Type B pancreatic cell (in vitro differentiated cells): Measurements from ENCODE around the gene POMP. TPM values are rescaled to one million over a fixed set of nuclear protein-coding genes. Genes with fewer than 3 reads are reported as not detected.

Experiments
- DNase-seq: peaks from one replicate; pipeline ENCODE4 v3.0.0; 2021; ENCODE audit warnings: mixed read lengths; ENCODE audit not compliant: unreplicated experiment; ENCODE audit errors: extremely low spot score
- H3K27ac Mint-ChIP-seq: 2 replicates; pipeline ENCODE4 v1.8.0; 2021; ENCODE audit warnings: mild to moderate bottlenecking, mixed read lengths
- H3K27me3 Mint-ChIP-seq: 2 replicates; pipeline ENCODE4 v1.8.0; 2021; ENCODE audit warnings: mixed read lengths
- H3K36me3 Mint-ChIP-seq: 2 replicates; pipeline ENCODE4 v1.8.0; 2021; ENCODE audit warnings: mixed read lengths
- H3K4me1 Mint-ChIP-seq: one replicate; pipeline ENCODE4 v1.8.0; 2021; ENCODE audit warnings: mixed read lengths; ENCODE audit not compliant: unreplicated experiment
- H3K4me3 Mint-ChIP-seq: 2 replicates; pipeline ENCODE4 v1.8.0; 2021; ENCODE audit warnings: mild to moderate bottlenecking, mixed read lengths
- H3K9me3 Mint-ChIP-seq: 2 replicates; pipeline ENCODE4 v1.8.0; 2021; ENCODE audit warnings: mixed read lengths
- total RNA-seq: library from RNA; stranded (reverse); gene quantifications from 2 replicates; pipeline ENCODE4 v1.2.1, GENCODE V29; 2021; ENCODE audit warnings: low replicate concordance
- TF ChIP-seq, protein P1 (sequence below): fragments of 200-600 bp; sonication (generic); conservative IDR thresholded peaks from 2 replicates; pipeline ENCODE4 v1.5.0; 2021; ENCODE audit warnings: antibody characterized with exemption, mild to moderate bottlenecking

The POMP gene
- total RNA-seq, 1 donor from 2014 or later = 59.4 TPM

DNA sequence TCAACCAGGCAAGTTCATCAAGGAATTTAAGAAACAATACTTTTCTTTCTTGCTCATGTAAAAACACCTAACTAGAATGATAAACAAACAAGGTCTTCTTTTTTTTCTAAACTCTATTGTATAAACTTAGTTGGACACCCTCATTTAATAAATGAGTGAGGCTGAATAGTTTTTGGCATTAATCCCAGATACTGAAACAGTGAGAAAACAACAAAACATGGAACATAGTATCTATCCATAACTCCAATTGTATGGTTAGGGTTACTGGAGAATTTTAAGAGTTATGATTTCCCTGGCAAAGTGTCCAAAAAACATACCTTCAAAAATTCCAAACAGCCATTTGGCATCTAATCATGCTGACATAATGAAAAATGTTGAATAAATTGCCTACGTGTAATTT, 5.8 kb upstream of the POMP start:
- Mint-ChIP-seq H3K9me3 (no peaks in the 10 kb centered on the region), H3K27ac (no peak overlapping the region), H3K36me3 (peaks cover 7% of the 10 kb centered on the region), H3K4me1 (peaks cover 29% of the 10 kb centered on the region), H3K27me3 (no peaks in the 10 kb centered on the region), H3K4me3 (no peak overlapping the region)
- TF ChIP-seq, protein P1, sequence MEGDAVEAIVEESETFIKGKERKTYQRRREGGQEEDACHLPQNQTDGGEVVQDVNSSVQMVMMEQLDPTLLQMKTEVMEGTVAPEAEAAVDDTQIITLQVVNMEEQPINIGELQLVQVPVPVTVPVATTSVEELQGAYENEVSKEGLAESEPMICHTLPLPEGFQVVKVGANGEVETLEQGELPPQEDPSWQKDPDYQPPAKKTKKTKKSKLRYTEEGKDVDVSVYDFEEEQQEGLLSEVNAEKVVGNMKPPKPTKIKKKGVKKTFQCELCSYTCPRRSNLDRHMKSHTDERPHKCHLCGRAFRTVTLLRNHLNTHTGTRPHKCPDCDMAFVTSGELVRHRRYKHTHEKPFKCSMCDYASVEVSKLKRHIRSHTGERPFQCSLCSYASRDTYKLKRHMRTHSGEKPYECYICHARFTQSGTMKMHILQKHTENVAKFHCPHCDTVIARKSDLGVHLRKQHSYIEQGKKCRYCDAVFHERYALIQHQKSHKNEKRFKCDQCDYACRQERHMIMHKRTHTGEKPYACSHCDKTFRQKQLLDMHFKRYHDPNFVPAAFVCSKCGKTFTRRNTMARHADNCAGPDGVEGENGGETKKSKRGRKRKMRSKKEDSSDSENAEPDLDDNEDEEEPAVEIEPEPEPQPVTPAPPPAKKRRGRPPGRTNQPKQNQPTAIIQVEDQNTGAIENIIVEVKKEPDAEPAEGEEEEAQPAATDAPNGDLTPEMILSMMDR = no peak
- no peak for DNase-seq

DNA sequence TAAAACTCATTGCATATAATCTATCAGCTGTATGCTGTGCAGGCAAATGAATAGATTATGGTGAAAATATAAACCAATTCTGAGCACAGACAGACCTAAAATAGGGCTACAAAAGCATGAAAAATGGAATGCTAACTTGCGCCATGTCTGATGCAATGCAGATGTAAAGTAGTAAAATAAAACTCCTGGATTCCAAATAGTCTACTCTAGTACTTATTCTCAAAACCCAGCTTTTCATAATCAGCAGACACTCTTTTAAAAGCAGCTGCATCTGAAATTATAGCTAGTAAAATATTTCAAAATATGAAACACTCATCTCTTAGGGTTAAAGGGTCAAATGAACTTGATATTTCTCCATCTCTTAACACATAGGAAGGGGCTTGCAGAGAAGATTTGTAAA, 4.7 kb upstream of the POMP start:
- H3K36me3 Mint-ChIP-seq = peaks cover 7% of the 10 kb centered on the region
- no peaks in the 10 kb centered on the region for H3K27me3 Mint-ChIP-seq
- DNase-seq = no peak
- TF ChIP-seq, protein P1 = no peak
- H3K9me3 Mint-ChIP-seq = no peaks in the 10 kb centered on the region
- no peak overlapping the region for H3K4me3 Mint-ChIP-seq
- H3K4me1 Mint-ChIP-seq = peaks cover 31% of the 10 kb centered on the region
- H3K27ac Mint-ChIP-seq = no peak overlapping the region

DNA sequence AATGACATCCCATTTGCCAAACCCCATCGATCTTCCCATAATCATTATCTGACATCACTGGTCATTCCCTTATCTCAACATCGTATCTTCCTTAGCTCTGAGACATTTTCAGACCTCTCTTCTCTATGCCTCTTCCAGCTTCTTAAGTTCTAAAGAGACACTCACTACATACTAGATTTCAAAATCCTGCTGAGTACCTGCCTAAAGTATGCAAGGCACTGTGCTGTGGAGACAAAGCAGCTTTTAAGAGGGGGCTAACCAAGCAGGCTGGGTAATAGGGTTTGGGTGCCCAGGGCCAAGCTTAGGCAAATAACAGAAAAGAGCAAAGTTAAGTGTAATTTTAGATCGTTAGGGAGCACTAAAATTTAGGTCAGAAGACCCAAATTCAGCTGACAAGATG, 3.4 kb upstream of the POMP start:
- H3K27ac Mint-ChIP-seq = peak overlapping the region; percentile 4
- H3K4me3 Mint-ChIP-seq = peak overlapping the region; percentile 23
- peaks cover 36% of the 10 kb centered on the region for H3K4me1 Mint-ChIP-seq
- no peaks in the 10 kb centered on the region for H3K27me3 Mint-ChIP-seq
- H3K36me3 Mint-ChIP-seq = peaks cover 7% of the 10 kb centered on the region
- DNase-seq = no peak
- TF ChIP-seq, protein P1 = no peak
- no peaks in the 10 kb centered on the region for H3K9me3 Mint-ChIP-seq

DNA sequence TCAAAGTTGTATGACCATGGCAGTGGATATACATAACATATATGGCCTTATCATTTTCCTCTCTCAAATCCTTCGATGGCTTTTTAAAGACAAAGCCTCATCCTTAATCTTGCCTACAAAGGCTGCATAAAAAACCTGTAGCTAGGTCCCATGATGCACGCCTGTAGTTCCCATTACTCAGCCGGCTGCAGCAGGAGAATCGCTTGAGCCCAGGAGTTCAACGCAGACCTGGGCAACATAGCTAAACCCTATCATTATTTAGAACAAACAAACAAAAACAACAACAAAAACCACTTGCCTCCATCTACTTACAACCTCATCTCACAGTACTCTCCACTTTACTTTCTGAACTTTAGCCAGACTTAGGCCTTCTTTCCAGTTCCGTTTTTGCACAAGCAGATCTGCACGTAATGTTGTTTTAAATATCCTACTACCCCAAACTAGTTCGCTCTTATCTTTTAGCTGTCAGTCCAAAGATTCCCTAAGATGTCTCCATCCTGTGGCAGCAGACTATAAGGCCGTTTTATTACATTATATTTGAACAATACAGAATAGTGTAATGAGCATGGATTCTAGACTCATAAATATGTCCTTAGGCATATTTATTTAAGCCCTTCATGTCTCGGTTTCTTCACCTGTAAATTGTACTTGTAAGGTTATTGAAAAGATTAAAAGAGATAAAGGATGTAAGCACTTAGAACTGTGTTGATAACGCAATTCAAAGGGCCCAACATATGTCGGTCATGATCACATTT, 969 bp upstream of the POMP start:
- TF ChIP-seq, protein P1 = no peak
- Mint-ChIP-seq H3K27ac (peak overlapping the region; percentile 92), H3K4me1 (peaks cover 33% of the 10 kb centered on the region), H3K36me3 (peaks cover 4% of the 10 kb centered on the region), H3K4me3 (peak overlapping the region; percentile 86), H3K27me3 (no peaks in the 10 kb centered on the region), H3K9me3 (no peaks in the 10 kb centered on the region)
- no peak for DNase-seq

DNA sequence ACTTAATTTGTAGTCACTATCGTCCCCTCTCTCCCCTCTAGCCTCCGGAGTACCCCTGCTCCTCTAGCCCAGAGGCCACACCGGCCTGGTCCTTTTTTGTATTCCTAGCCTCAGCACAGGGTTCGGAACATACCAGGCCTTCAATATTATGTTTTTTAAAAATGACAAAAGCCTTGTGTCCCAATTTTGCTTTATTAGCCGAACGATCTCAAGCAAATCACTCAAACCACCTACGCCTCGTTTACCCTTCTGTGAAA, 463 bp upstream of the POMP start:
- peak overlapping the region; percentile 86 for H3K4me3 Mint-ChIP-seq
- TF ChIP-seq, protein P1 = no peak
- H3K9me3 Mint-ChIP-seq = no peaks in the 10 kb centered on the region
- peaks cover 32% of the 10 kb centered on the region for H3K4me1 Mint-ChIP-seq
- no peaks in the 10 kb centered on the region for H3K27me3 Mint-ChIP-seq
- H3K27ac Mint-ChIP-seq = peak overlapping the region; percentile 92
- no peak for DNase-seq
- peaks cover 4% of the 10 kb centered on the region for H3K36me3 Mint-ChIP-seq

DNA sequence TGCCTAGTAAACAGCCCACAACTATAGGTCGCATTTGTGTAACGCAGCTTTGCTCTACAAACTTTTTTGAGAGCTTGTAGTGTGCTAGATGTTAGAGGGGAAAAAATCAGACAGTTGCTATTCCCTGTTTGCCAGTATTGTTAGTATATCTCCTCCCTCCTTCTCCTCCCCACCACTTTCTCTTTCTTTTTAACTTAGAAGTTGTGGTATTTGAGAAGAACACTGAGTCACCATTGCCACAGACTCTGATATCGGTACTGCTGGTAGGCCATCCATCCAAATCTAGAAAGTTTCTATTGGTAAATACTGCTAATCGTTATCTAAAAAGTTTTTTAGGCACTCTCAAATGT, 666 bp downstream of the POMP start:
- no peak for DNase-seq
- Mint-ChIP-seq H3K36me3 (peaks cover 5% of the 10 kb centered on the region), H3K27me3 (no peaks in the 10 kb centered on the region), H3K4me1 (peaks cover 32% of the 10 kb centered on the region), H3K27ac (peak overlapping the region; percentile 92), H3K4me3 (peak overlapping the region; percentile 86), H3K9me3 (no peaks in the 10 kb centered on the region)
- TF ChIP-seq, protein P1 = no peak
